ENCODE data around the gene PCDHGA5. TPM values are rescaled to one million over a fixed set of nuclear protein-coding genes. Genes with fewer than 3 reads are reported as not detected.
A peak's percentile ranks its signal among the peaks of the same experiment; 100 is the strongest.

Gene PCDHGA5
- polyA plus RNA-seq, 3 donors: not detected

- H3K4me3 ChIP-seq (replicated peaks in 1 of 3; ENCODE audit: low read depth in 2 of 3, low read length in 3 of 3): no peak overlapping the region
- intact Hi-C loops (cut with micrococcal nuclease): no loop called here
- TF ChIP-seq, protein P1, sequence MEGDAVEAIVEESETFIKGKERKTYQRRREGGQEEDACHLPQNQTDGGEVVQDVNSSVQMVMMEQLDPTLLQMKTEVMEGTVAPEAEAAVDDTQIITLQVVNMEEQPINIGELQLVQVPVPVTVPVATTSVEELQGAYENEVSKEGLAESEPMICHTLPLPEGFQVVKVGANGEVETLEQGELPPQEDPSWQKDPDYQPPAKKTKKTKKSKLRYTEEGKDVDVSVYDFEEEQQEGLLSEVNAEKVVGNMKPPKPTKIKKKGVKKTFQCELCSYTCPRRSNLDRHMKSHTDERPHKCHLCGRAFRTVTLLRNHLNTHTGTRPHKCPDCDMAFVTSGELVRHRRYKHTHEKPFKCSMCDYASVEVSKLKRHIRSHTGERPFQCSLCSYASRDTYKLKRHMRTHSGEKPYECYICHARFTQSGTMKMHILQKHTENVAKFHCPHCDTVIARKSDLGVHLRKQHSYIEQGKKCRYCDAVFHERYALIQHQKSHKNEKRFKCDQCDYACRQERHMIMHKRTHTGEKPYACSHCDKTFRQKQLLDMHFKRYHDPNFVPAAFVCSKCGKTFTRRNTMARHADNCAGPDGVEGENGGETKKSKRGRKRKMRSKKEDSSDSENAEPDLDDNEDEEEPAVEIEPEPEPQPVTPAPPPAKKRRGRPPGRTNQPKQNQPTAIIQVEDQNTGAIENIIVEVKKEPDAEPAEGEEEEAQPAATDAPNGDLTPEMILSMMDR (IDR thresholded peaks at IDR 0.05): no peak
- peak overlapping the region in 1 of 2 donors; percentile 73 for H3K4me3 Mint-ChIP-seq
- no peak overlapping the region for H3K27ac ChIP-seq (ENCODE audit: low read depth in 1 of 2, low read length in 2 of 2)
- H3K9ac ChIP-seq (ENCODE audit: insufficient read depth, low read length, poor library complexity, severe bottlenecking): no peak overlapping the region
- H3K4me1 ChIP-seq (ENCODE audit: control insufficient read depth in 1 of 2, insufficient read depth in 2 of 2, low read length in 2 of 2): peaks cover 0 to 3% of the 10 kb centered on the region in 2 donors
- H3K27me3 Mint-ChIP-seq (ENCODE audit: low read depth in 3 of 3): peaks cover 70 to 85% (median 83%) of the 10 kb centered on the region in 3 donors
- H3K9me3 Mint-ChIP-seq: peaks cover 28 to 76% (median 62%) of the 10 kb centered on the region in 7 donors
- WGBS (ENCODE audit: insufficient coverage): 31% methylated on average over 59 of the region's 61 CpGs
- DNase-seq: no peak
- H3K36me3 ChIP-seq (replicated peaks in 1 of 2; ENCODE audit: control insufficient read depth in 1 of 2, insufficient read depth in 2 of 2, low read length in 2 of 2): no peaks in the 10 kb centered on the region
- no peak overlapping the region for H3K27ac Mint-ChIP-seq
- H3K4me1 Mint-ChIP-seq: peaks cover 9% of the 10 kb centered on the region
- H4K20me1 ChIP-seq (ENCODE audit: insufficient read depth, low read length): no peaks in the 10 kb centered on the region
- H3K4me2 ChIP-seq (replicated peaks; ENCODE audit: extremely low read depth, low read length, poor library complexity, severe bottlenecking): no peak overlapping the region
- H3K27me3 ChIP-seq (ENCODE audit: control insufficient read depth in 2 of 2, insufficient read depth in 2 of 2, low read length in 2 of 2): peaks cover 61 to 97% of the 10 kb centered on the region in 2 donors
- no peak overlapping the region for H2AFZ ChIP-seq (ENCODE audit: insufficient read depth, low read depth, low read length, poor library complexity, severe bottlenecking)
- H3K79me2 ChIP-seq (ENCODE audit: insufficient read depth, low read length): no peaks in the 10 kb centered on the region
- H3K36me3 Mint-ChIP-seq: peaks cover 9% of the 10 kb centered on the region in 2 donors
- peaks cover 41 to 83% of the 10 kb centered on the region in 2 donors for H3K9me3 ChIP-seq (replicated peaks in 1 of 2; ENCODE audit: control insufficient read depth in 1 of 2, insufficient read depth in 1 of 2, low read length in 2 of 2)
These were observed 35.7 kb downstream of the PCDHGA5 start for GRCh38 chr5:141399555-141400258.

DNA sequence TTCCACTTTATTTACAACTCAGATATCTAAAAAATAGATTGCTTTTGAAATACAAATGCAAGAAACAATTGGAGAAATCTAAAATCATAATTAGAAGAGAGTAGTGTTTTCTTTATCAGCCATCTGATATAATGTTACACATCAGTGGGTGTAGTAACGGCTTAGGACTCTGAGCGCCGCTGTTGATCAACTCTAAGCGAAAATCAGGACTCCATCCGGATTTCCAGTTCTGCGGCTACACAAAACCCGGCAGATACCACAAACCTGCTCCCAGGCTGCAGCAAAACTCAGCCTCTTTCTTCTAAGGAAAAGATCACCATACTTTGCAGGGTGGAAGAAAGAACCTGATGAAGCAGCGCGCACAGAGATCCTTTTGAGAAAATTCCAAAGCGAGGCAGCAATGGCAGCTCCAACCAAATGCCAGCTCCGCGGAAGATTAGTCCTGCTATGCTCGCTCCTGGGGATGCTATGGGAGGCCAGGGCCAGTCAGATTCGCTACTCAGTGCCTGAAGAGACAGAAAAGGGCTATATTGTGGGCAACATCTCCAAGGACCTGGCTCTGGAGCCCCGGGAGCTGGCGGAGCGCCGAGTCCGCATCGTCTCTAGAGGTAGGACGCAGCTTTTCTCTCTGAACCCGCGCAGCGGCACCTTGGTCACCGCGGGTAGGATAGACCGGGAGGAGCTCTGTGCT, 38.7 kb downstream of the PCDHGA5 start, which contains the start of gene PCDHGA9:
TSS of gene PCDHGA9 (plus strand) at position 226 of the 691 bp plus-strand sequence. CDS start at position 401, 175 bp downstream.
- Histone ChIP-seq H3K27ac (ENCODE audit: low read depth in 1 of 2, low read length in 2 of 2) (no peak within 1 kb of the TSS), H3K27me3 (ENCODE audit: control insufficient read depth in 2 of 2, insufficient read depth in 2 of 2, low read length in 2 of 2) (peaks cover 67 to 95% of the 10 kb centered on the region in 2 donors), H3K9ac (ENCODE audit: insufficient read depth, low read length, poor library complexity, severe bottlenecking) (no peak within 1 kb of the TSS), H3K4me3 (replicated peaks in 1 of 3; ENCODE audit: low read depth in 2 of 3, low read length in 3 of 3) (no peak within 1 kb of the TSS), H3K36me3 (replicated peaks in 1 of 2; ENCODE audit: control insufficient read depth in 1 of 2, insufficient read depth in 2 of 2, low read length in 2 of 2) (no peaks in the 10 kb centered on the region), H3K79me2 (ENCODE audit: insufficient read depth, low read length) (no peaks in the 10 kb centered on the region), H3K4me1 (ENCODE audit: control insufficient read depth in 1 of 2, insufficient read depth in 2 of 2, low read length in 2 of 2) (peaks cover 0 to 3% of the 10 kb centered on the region in 2 donors), H4K20me1 (ENCODE audit: insufficient read depth, low read length) (no peaks in the 10 kb centered on the region), H3K4me2 (replicated peaks; ENCODE audit: extremely low read depth, low read length, poor library complexity, severe bottlenecking) (peak within 1 kb of the TSS; percentile 4), H3K9me3 (replicated peaks in 1 of 2; ENCODE audit: control insufficient read depth in 1 of 2, insufficient read depth in 1 of 2, low read length in 2 of 2) (peaks cover 35 to 67% of the 10 kb centered on the region in 2 donors), H2AFZ (ENCODE audit: insufficient read depth, low read depth, low read length, poor library complexity, severe bottlenecking) (peak within 1 kb of the TSS; percentile 17)
- Mint-ChIP-seq H3K36me3 (peaks cover 10 to 11% of the 10 kb centered on the region in 2 donors), H3K27me3 (ENCODE audit: low read depth in 3 of 3) (peaks cover 66 to 85% (median 83%) of the 10 kb centered on the region in 3 donors), H3K27ac (peak within 1 kb of the TSS in 1 of 7 donors; percentile 24), H3K9me3 (peaks cover 26 to 70% (median 55%) of the 10 kb centered on the region in 7 donors), H3K4me3 (peak within 1 kb of the TSS; percentile 61 to 82), H3K4me1 (peaks cover 9% of the 10 kb centered on the region)
- WGBS (ENCODE audit: insufficient coverage): 17% methylated on average over 25 of the region's 27 CpGs
- intact Hi-C loops (cut with micrococcal nuclease): no loop called here
- peak in 1 of 3 donors; percentile 8 for DNase-seq
- TF ChIP-seq, protein P1 (IDR thresholded peaks at IDR 0.05): peak; percentile 70
